Measurements from ENCODE around the gene IL15RA. TPM values are rescaled to one million over a fixed set of nuclear protein-coding genes. Genes with fewer than 3 reads are reported as not detected.
A peak's percentile ranks its signal among the peaks of the same experiment; 100 is the strongest.

The IL15RA gene, protein sequence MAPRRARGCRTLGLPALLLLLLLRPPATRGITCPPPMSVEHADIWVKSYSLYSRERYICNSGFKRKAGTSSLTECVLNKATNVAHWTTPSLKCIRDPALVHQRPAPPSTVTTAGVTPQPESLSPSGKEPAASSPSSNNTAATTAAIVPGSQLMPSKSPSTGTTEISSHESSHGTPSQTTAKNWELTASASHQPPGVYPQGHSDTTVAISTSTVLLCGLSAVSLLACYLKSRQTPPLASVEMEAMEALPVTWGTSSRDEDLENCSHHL
- total RNA-seq (2021) = 15.5 TPM in 2 replicates
- percentile 51 among the genes with signal in this experiment for Bru-seq, nascent RNA
- percentile 53 among the genes with signal in this experiment for BruChase-seq, experiment 1, labeled RNA remaining after a 2-hour chase
- BruChase-seq, experiment 2, labeled RNA remaining after a 6-hour chase = percentile 59 among the genes with signal in this experiment
- long read RNA-seq, transcript IL15RA-215 (6 exons, 1,037 nt) = minor isoform, 5 of 33 reads
- long read RNA-seq, transcript IL15RA-204 (7 exons, 1,626 nt) = major isoform, 13 of 33 reads
- long read RNA-seq, partial matches to known transcripts = 2 of 33 reads
- long read RNA-seq, other reads (novel, unspliced or antisense) = 7 of 33 reads

DNA sequence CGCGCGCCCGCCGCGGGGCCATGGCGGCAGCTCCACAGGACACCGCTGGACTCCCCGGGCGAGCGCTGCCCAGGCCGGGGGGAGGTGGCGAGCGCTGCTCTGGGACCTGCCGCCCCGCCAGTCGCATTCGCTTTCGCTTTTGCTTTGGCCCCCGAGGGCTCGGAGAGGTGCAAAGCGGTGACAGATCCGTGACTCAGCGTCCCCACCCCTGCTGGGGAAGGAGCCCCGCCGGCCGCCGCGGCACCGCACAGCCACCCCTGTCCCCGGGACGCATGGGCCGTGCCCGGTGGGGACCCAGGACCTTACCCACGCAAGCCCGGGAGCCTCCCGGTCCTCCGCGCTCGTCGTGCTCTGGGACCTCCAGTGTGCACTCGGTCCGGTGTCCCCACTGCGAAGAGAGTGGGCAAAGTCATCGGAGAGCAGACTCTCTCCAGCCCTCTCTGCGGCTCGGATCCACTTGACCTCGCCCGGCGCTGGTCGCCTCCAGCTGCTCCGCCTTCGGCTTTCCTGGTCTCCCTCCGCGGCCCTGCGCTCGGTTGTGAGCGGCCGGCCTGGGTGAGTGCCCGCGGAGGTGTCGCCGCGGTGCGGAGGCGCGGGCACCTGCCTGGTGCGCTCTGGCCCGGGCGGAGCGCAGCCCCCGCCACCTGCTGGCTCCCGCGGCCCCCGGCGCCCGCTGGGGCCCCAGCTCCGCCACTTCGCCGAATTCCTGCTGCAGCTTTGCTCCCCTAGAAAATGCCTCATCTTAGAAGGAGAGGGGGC is at the start of gene IL15RA:
TSS of gene IL15RA (minus strand) at position 73 of the 759 bp plus-strand sequence. CDS start at position 22, 51 bp downstream.
- CTCF ChIA-PET = interaction anchor here (0.6 to 0.7 kb wide), 2 partner anchors 225 to 1423 kb away, joined by 3 read pairs; no protein-coding TSS in a partner anchor
- H3K9me2 ChIP-seq (ENCODE audit: insufficient read depth) = no peaks in the 10 kb centered on the region
- peak within 1 kb of the TSS; percentile 91 for H2AFZ ChIP-seq
- no peak for TF ChIP-seq EZH2 (IDR thresholded peaks at IDR 0.05; ENCODE audit: low read depth)
- TF ChIP-seq, protein P1, sequence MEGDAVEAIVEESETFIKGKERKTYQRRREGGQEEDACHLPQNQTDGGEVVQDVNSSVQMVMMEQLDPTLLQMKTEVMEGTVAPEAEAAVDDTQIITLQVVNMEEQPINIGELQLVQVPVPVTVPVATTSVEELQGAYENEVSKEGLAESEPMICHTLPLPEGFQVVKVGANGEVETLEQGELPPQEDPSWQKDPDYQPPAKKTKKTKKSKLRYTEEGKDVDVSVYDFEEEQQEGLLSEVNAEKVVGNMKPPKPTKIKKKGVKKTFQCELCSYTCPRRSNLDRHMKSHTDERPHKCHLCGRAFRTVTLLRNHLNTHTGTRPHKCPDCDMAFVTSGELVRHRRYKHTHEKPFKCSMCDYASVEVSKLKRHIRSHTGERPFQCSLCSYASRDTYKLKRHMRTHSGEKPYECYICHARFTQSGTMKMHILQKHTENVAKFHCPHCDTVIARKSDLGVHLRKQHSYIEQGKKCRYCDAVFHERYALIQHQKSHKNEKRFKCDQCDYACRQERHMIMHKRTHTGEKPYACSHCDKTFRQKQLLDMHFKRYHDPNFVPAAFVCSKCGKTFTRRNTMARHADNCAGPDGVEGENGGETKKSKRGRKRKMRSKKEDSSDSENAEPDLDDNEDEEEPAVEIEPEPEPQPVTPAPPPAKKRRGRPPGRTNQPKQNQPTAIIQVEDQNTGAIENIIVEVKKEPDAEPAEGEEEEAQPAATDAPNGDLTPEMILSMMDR (conservative IDR thresholded peaks at IDR 0.05) = no peak
- peak within 1 kb of the TSS; percentile 6; the same call in 1 of the 2 replicates for H3K27ac ChIP-seq
- intact Hi-C loops (cut with micrococcal nuclease; ENCODE audit: unreplicated experiment) = loop anchor here (2.0 kb wide), 1 partner anchor 19 kb away; no protein-coding TSS in a partner anchor
- no peaks in the 10 kb centered on the region for H3K9me3 ChIP-seq (ENCODE audit: insufficient read depth, low read depth)
- H3K4me1 ChIP-seq (replicated peaks; ENCODE audit: insufficient read depth) = no peaks in the 10 kb centered on the region
- DNase-seq = peak; percentile 70 to 87
- POLR2A ChIA-PET (ENCODE audit: unreplicated experiment) = interaction anchor here (0.6 kb wide), 1 partner anchor 88 kb away, joined by 5 read pairs; the partner anchor contains the start of genes ANKRD16 and FBH1
- peak within 1 kb of the TSS; percentile 85 for H3K4me2 ChIP-seq
- H3F3A ChIP-seq (ENCODE audit: insufficient read depth, low read depth) = no peaks in the 10 kb centered on the region
- BruUV-seq (replicated peaks) = TSS peak; percentile 52
- no peaks in the 10 kb centered on the region for H3K27me3 ChIP-seq (ENCODE audit: insufficient read depth, low read depth)
- H3K4me3 ChIP-seq = peak within 1 kb of the TSS; percentile 70
- peaks cover 7% of the 10 kb centered on the region; the same call in 1 of the 2 replicates for H3K79me2 ChIP-seq (ENCODE audit: low read depth)
- no peaks in the 10 kb centered on the region for H4K20me1 ChIP-seq (ENCODE audit: insufficient read depth)
- no peaks in the 10 kb centered on the region for H3K36me3 ChIP-seq (ENCODE audit: low read depth)

DNA sequence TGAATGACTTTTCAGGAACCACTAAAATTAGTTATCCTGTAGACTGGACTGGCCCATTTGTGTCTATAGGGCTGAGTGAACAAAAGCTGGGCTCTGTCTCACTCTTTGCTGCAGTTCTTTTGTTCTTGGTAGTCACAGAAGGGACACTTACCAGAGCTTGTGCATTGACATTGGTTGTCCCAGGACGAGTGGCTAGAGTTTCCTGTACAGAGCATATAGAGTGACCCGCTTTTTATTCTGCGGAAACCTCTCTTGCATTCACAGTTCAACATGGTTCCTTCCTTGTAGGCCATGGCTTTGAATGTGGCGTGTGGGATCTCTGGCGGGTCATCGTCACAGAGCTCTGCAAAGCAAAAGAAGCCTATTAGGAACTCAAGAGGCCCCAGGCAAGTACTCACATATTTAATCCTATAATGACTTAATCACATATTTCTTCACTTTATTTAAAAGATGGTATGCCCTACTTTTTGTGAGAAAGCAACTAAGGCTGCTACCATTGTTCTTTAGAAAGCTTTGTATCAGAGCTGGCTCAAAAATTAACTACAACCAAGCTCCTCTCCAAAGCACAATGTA is 48.4 kb upstream of the IL15RA start:
- H2AFZ ChIP-seq = no peak overlapping the region
- H3K9me3 ChIP-seq (ENCODE audit: insufficient read depth, low read depth) = peaks cover 4% of the 10 kb centered on the region; the same call in 1 of the 2 replicates
- no peak for DNase-seq
- no TSS peak for BruUV-seq (replicated peaks)
- H3K79me2 ChIP-seq (ENCODE audit: low read depth) = no peaks in the 10 kb centered on the region
- H3K9me2 ChIP-seq (ENCODE audit: insufficient read depth) = no peaks in the 10 kb centered on the region
- no peaks in the 10 kb centered on the region for H4K20me1 ChIP-seq (ENCODE audit: insufficient read depth)
- no peaks in the 10 kb centered on the region for H3F3A ChIP-seq (ENCODE audit: insufficient read depth, low read depth)
- intact Hi-C loops (cut with micrococcal nuclease; ENCODE audit: unreplicated experiment) = no loop called here
- H3K27me3 ChIP-seq (ENCODE audit: insufficient read depth, low read depth) = no peaks in the 10 kb centered on the region
- POLR2A ChIA-PET (ENCODE audit: unreplicated experiment) = no interaction called here
- H3K4me3 ChIP-seq = no peak overlapping the region
- H3K36me3 ChIP-seq (ENCODE audit: low read depth) = no peaks in the 10 kb centered on the region
- no peak overlapping the region for H3K4me2 ChIP-seq
- CTCF ChIA-PET = no interaction called here
- H3K27ac ChIP-seq = no peak overlapping the region
- TF ChIP-seq, protein P1 (conservative IDR thresholded peaks at IDR 0.05) = no peak
- no peak for TF ChIP-seq EZH2 (IDR thresholded peaks at IDR 0.05; ENCODE audit: low read depth)
- H3K4me1 ChIP-seq (replicated peaks; ENCODE audit: insufficient read depth) = no peaks in the 10 kb centered on the region

DNA sequence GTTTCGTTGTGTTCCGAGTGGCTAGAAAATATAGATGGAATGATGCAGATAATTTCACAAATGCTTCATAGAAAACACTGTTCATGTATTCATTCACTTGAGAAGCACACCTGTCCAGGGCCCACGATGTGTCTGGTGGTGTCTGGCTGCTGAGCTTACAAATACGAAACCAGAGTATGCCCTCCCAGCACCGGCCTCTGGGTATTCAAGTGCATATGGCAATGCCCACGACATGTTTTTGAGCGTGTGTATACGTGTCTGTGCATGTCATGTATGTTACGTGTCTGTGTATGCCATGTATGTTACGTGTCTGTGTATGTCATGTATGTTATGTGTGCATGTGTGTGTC is 47.0 kb upstream of the IL15RA start:
- no peaks in the 10 kb centered on the region for H4K20me1 ChIP-seq (ENCODE audit: insufficient read depth)
- no peaks in the 10 kb centered on the region for H3K36me3 ChIP-seq (ENCODE audit: low read depth)
- H3K9me3 ChIP-seq (ENCODE audit: insufficient read depth, low read depth) = no peaks in the 10 kb centered on the region
- H2AFZ ChIP-seq = no peak overlapping the region
- no peaks in the 10 kb centered on the region for H3K27me3 ChIP-seq (ENCODE audit: insufficient read depth, low read depth)
- BruUV-seq (replicated peaks) = no TSS peak
- H3K4me3 ChIP-seq = no peak overlapping the region
- TF ChIP-seq, protein P1 (conservative IDR thresholded peaks at IDR 0.05) = no peak
- no peak for TF ChIP-seq EZH2 (IDR thresholded peaks at IDR 0.05; ENCODE audit: low read depth)
- no peak overlapping the region for H3K4me2 ChIP-seq
- ChIA-PET POLR2A (ENCODE audit: unreplicated experiment) (no interaction called here), CTCF (no interaction called here)
- no peaks in the 10 kb centered on the region for H3F3A ChIP-seq (ENCODE audit: insufficient read depth, low read depth)
- no peak overlapping the region for H3K27ac ChIP-seq
- no peaks in the 10 kb centered on the region for H3K79me2 ChIP-seq (ENCODE audit: low read depth)
- H3K9me2 ChIP-seq (ENCODE audit: insufficient read depth) = no peaks in the 10 kb centered on the region
- intact Hi-C loops (cut with micrococcal nuclease; ENCODE audit: unreplicated experiment) = no loop called here
- no peaks in the 10 kb centered on the region for H3K4me1 ChIP-seq (replicated peaks; ENCODE audit: insufficient read depth)
- DNase-seq = no peak
